Bone marrow (tissue), 2 donors: ENCODE data around the gene SKI.

ENCODE experiments used
- DNase-seq, 2 donors: peaks; one replicate each; lab custom pipeline; 2025; lab: John Stamatoyannopoulos, UW

SKI gene

DNA sequence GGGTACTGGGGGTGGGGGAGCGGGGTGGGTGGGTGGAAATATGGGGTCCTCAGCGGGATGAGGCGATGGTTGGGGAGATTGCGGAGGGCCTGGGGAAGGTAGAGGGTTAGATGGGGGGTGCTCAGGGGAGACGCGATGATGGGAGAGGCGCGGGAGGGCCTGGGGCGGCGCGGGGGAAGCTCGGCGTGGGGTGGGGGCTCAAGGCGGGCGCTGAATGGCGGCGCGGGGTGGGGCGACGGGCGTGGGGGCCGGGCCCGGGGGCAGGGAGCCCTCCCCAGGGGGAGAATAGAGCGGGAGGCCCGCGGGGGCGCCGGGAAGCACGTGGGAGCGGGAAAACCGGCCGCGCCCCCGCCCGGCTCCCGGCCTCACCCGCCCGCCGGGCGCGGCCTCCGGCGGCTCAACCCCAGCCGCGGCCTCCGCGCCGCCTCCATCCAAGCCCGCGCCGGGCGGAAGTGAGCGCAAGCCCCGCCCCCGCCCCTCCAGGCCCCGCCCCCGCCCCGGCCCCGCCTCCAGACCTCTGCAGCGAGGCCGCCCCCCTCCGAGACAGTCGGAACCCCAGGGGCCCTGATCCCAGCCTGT lies 33.7 kb upstream of the SKI start, which contains the start of gene FAAP20:
TSS of gene FAAP20 (minus strand) at position 454 of the 579 bp plus-strand sequence. CDS start at position 431, 23 bp downstream.
- DNase-seq = peak in 1 of 2 donors; percentile 96

- DNase-seq = peak; percentile 62 to 97
These were observed 33.0 kb upstream of the SKI start for GRCh38 chr1:2194898-2195673.

DNA sequence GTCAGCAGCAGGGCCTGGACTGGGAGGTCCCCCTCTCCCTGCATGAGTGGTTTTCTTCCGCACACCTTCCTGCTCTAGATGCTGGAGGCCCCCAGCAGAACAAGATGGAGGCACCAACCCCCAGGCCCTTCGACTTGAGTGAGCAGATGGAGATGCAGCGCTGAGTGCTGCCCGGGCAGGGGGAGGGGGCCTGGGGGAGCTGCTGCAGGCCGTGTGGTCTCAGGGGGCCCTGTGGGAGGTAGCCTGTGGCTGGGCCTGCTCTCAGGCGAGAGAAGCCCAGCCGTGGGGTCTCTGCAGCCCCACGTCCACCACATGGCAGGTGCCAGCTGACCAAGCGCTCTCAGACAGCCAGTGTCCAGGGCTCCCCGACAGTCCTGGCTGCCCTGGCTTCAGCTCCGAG lies 32.3 kb upstream of the SKI start:
- DNase-seq = no peak

DNA sequence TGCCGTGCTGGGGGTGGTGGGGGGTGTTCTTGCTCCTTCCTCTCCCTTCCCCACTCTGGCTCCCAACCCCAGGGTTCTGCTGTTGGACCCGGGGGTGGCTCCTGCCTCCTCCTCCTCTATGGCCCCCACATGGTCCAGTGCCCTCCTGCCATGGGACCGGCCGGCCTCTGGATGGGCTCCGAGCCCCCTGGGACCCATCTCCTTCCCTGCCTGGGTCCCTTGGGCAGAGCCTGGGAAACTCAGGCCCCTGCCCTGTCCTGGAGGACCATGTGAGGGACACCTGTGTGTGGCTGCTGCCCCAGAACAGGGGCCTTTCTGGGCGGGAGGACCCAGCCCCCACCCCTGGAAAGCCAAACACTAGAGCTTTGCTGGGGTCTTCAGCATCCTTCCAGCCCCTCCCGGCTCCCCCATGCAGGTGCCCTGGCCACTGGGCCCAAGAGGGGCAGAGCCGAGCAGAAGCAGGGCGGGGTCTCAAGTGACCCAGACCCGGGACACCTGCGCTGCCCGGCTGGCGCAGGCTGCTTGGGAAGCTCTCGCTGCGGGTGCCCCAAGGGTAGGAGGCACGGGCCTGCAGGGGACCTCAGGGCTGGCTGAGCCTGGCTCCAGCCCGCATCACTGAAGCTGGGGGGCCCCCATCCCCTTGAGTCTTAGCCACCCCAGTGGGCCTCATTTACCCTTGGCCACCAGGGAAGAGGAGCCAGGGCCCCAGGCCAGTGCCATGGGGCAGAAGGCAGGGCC lies 31.0 kb upstream of the SKI start:
- DNase-seq = no peak

- no peak for DNase-seq
These were observed 30.4 kb upstream of the SKI start for GRCh38 chr1:2197707-2198165.

DNA sequence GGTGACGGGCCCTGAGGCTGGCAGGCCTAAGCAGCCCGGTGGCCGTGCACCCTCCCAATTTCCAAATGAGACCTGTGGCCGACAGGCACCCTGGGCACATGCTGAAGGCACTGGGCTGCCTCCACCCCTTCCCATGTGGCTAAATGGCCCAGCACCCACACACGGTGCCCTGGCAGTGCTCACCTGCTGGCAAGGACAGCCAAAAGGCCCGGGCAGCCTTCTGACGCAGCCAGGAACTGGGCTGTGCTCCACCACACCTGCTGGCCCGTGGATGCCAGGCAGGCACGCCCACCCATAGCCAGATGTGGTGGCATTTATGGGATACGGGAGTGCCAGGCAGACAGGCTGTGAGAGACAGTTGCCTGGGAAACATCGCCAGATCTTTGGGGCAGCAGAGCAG lies 29.5 kb upstream of the SKI start:
- DNase-seq = no peak

- peak; percentile 47 to 91 for DNase-seq
These were observed 28.9 kb upstream of the SKI start for GRCh38 chr1:2199042-2199810.

DNA sequence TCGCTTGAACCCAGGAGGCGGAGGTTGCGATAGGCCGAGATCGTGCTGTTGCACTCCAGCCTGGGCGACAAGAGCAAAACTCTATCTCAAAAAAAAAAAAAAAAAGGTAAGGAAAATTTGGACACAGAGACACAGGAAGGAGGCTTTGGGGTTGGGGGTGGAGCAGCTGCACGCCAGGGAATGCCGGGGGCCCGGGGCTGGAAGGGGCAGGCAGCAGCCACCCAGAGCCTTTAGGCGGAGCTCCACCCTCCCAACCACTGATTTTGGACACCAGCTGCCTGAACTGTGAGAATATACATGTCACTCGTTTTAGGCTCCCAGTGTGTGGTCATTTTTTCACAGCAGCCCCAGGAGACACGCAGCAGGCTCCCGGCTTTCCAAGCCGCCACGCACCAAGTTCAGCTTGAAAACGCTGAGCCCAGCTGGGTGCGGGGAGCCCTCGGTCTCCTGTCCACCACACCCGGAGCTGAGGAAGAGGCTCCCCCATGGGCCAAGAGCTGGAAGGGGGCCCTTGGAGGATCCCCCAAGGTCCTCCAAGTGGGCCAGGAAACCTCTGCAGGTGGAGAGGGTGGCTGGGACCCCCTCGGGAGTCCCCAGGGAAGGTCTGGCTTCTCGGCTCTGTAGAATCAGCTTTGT lies 27.7 kb upstream of the SKI start:
- DNase-seq = no peak

- DNase-seq = no peak
These were observed 27.1 kb upstream of the SKI start for GRCh38 chr1:2201062-2201461.

- no peak for DNase-seq
These were observed 26.0 kb upstream of the SKI start for GRCh38 chr1:2202008-2202575.

- DNase-seq = no peak
These were observed 25.1 kb upstream of the SKI start for GRCh38 chr1:2202843-2203601.

DNA sequence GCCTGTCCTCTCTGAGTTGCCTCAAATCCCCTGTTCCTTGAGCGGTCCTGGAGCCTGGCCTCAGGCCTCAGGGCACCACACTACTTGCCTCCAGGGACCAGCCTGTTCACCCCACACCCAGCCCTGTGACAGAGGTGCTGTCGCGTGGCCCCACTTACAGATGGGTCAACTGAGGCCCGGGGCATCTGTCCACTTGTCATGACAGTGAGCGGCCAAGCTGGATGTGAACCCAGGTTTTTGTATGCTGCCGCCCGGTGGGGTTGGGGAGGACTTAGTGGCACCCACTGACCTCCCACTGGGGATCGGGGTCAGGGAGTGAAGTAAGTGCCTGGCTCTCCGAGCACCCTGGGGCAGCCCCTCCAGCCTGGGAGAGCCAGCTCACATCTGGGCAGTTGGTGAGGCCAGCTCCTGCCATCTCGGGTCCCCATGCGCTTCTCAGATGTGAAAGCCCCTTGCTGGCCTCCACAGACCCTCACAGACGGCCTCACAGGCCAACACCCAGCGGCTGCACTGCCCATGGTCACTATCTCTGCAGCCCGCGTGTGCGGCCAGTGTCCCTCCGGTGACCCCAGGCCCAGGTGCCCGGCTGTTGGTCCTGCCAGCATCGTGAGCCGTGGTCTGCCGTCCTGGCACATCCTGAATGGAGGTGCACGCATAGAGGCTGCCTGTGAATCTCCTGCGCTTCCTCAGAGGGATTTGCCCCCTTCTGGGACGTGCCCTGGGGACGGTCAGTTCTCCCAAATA lies 24.3 kb upstream of the SKI start:
- DNase-seq = no peak

- peak; percentile 60 to 93 for DNase-seq
These were observed 23.5 kb upstream of the SKI start for GRCh38 chr1:2204415-2205190.

GRCh38 chr1:2205191-2205952 lies 22.7 kb upstream of the SKI start:
- peak; percentile 91 to 96 for DNase-seq

- no peak for DNase-seq
These were observed 21.2 kb upstream of the SKI start for GRCh38 chr1:2206813-2207487.

DNA sequence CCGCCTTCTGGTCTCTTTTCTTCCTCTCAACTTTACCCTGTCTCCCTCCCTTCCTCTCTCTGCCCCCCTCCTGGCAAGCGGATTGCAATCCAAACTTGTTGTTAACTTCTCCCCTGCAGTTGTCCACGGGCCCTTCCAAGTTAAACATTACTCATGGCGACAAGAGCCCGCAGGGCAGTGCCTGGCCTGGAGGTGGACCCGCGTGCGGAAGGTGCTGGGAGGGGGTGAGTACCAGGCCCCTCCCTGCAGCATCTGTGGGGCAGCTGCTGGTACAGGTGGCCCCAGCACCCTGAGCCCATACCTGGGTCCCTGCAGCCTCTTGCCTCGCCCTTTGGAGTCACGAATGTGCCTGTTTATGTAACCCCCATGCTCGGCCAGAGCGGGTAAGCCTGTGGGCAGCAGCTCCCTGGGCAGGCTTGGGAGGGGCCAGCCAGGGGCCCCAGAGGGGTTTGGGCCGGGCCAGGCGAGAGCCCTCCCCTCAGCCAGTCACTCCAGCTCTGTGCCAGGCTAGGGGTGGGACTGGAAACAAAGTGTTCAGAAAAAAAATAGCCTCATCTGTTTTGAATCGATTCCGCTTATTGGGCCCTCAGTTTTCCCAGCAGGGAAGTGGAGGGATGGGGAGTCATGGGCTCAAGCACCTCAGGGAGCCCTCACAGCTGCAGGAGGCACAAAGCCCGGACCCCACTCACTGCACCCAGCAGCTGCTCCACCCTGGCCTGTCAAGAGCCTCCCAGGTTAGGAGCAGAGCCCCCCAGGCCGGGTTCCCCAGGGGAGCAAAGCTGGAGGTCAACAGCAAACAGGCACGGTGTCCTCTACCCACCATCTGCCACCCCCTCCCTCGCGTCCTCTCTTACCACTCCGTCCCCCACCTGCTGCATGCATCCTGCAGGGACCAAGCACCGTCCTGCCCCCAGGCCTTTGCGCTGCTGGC lies 19.5 kb upstream of the SKI start:
- no peak for DNase-seq
